Colonic mucosa (tissue), 4 donors: ENCODE results near the gene MAMSTR. TPM values are rescaled to one million over a fixed set of nuclear protein-coding genes. Genes with fewer than 3 reads are reported as not detected.
A peak's percentile ranks its signal among the peaks of the same experiment; 100 is the strongest.

ENCODE experiments used
- DNase-seq: peaks from one replicate; pipeline ENCODE4 v3.0.0-alpha.2; 2020
- H3K27ac ChIP-seq: fragments of 200-600 bp; one replicate; pipeline ENCODE4 v1.8.0; 2021
- H3K27me3 ChIP-seq: fragments of 200-600 bp; one replicate; pipeline ENCODE4 v1.8.0; 2021
- H3K36me3 ChIP-seq: fragments of 200-600 bp; one replicate; pipeline ENCODE4 v1.8.0; 2021
- H3K4me1 ChIP-seq: fragments of 200-600 bp; one replicate; pipeline ENCODE4 v1.8.0; 2021; ENCODE audit warnings: mild to moderate bottlenecking
- H3K4me3 ChIP-seq: fragments of 200-600 bp; one replicate; pipeline ENCODE4 v1.8.0; 2021
- H3K9ac ChIP-seq, 2 donors: one replicate each; pipeline ENCODE4 v1.7.0; 2013; ENCODE audit warnings: control low read depth in 2 of 2, low read depth in 2 of 2, low read length in 2 of 2
- H3K9me3 ChIP-seq: fragments of 200-600 bp; one replicate; pipeline ENCODE4 v1.8.0; 2021
- intact Hi-C: fragments of 100-400 bp; cut with DNase I; formaldehyde crosslinking; loops from one replicate; pipeline ENCODE4 v1.14.1; 2022
- total RNA-seq, 2 donors: library from RNA; stranded (reverse); fragmentation: NEBNext Ultra II Directional in 1 of 2; extraction: Animal tissue kit (Norgen Biotek cat#: 25700) in 1 of 2; gene quantifications; one replicate each; pipeline ENCODE4 v1.2.1, GENCODE V29; 2021
- TF ChIP-seq, protein P1 (sequence below): fragments of 200-600 bp; IDR thresholded peaks from one replicate; pipeline ENCODE4 v1.8.0; 2022; ENCODE audit warnings: antibody characterized with exemption, mild to moderate bottlenecking
- donor health status: healthy.
- donor health status: DM: no; HTN: no; CAD: no.
- donor health status: DM: no; HTN: no; CAD: no.

The MAMSTR gene
- total RNA-seq, 2 donors from 2014 or later: 0.35 to 1.2 TPM

DNA sequence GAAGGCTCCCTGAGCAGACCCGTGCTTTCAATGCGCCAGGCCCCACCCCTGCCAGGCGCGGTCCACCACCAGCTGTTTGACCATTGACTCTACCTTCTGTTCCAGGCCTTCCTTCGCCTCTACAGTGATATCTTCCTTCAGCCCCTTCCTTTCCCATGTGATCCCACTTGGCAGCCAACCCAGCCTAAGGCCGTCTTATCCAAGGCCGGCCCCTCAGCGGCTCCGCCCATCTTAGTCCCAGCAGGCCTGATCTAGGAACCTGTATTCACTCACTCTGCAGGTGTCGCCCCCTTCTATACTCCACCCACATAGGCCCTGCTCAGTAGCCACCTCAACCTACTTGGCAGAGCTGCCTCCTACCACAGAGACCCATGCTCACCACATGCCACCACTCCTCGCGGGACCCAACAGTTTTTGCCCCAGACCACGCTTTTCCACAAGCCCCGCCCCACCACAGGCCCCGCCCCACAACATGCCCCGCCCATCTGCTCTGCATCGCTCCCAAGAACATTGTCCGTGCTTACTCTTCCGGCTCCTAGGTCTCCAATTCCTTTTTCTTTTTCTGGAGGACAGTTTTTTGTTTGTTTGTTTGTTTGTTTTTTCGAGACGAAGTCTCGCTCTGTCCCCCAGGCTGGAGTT, 18.0 kb upstream of the MAMSTR start:
- H3K36me3 ChIP-seq: no peaks in the 10 kb centered on the region
- no peak overlapping the region for H3K4me3 ChIP-seq
- TF ChIP-seq, protein P1, sequence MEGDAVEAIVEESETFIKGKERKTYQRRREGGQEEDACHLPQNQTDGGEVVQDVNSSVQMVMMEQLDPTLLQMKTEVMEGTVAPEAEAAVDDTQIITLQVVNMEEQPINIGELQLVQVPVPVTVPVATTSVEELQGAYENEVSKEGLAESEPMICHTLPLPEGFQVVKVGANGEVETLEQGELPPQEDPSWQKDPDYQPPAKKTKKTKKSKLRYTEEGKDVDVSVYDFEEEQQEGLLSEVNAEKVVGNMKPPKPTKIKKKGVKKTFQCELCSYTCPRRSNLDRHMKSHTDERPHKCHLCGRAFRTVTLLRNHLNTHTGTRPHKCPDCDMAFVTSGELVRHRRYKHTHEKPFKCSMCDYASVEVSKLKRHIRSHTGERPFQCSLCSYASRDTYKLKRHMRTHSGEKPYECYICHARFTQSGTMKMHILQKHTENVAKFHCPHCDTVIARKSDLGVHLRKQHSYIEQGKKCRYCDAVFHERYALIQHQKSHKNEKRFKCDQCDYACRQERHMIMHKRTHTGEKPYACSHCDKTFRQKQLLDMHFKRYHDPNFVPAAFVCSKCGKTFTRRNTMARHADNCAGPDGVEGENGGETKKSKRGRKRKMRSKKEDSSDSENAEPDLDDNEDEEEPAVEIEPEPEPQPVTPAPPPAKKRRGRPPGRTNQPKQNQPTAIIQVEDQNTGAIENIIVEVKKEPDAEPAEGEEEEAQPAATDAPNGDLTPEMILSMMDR: no peak
- no peak for DNase-seq
- H3K27me3 ChIP-seq: peaks cover 5% of the 10 kb centered on the region
- H3K9me3 ChIP-seq: no peaks in the 10 kb centered on the region
- H3K9ac ChIP-seq: no peak overlapping the region
- no peaks in the 10 kb centered on the region for H3K4me1 ChIP-seq
- H3K27ac ChIP-seq: no peak overlapping the region
- intact Hi-C loops: loop anchor here (5.0 kb wide), 2 partner anchors 60 to 90 kb away; partner anchors contain the start of gene CA11

DNA sequence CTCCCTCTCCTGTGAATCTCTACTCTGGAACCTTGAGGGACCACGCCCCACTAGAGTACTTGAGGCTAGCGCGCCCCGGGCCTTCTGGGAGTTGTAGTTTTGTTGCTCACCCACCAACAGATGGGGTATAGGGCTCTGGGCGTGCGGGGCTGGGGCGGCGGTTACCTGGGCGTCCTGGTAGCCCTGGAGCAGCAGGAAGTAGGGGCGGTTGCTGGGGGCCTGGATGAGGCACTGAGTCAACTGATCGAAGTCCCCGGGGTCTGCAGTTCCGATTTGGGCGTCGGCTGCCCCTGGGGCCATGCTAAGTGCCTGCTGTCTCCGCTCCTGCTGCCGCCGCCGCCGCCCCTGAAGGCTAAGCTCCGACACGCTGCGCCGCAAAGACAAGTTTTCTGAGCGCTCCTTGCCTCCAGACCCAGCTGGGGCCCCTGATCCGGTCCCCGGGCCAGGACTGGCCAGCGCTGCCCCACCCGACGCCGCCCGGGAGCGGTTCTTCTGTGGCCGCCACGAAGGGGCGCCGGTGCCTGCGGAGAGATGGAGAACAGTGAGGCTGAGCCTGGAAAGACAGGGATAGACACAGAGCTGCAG, 15.6 kb upstream of the MAMSTR start:
- DNase-seq: no peak
- Histone ChIP-seq H3K9me3 (no peaks in the 10 kb centered on the region), H3K27ac (no peak overlapping the region), H3K27me3 (peaks cover 4% of the 10 kb centered on the region), H3K4me3 (no peak overlapping the region), H3K9ac (peak overlapping the region in 1 of 2 donors; percentile 50), H3K4me1 (no peaks in the 10 kb centered on the region), H3K36me3 (no peaks in the 10 kb centered on the region)
- intact Hi-C loops: loop anchor here (5.0 kb wide), 2 partner anchors 58 to 88 kb away; partner anchors contain the start of gene CA11
- TF ChIP-seq, protein P1: no peak

GRCh38 chr19:48734625-48735024, 15.1 kb upstream of the MAMSTR start:
- Histone ChIP-seq H3K36me3 (no peaks in the 10 kb centered on the region), H3K27ac (no peak overlapping the region), H3K4me1 (no peaks in the 10 kb centered on the region), H3K9me3 (no peaks in the 10 kb centered on the region), H3K9ac (no peak overlapping the region), H3K27me3 (no peaks in the 10 kb centered on the region), H3K4me3 (no peak overlapping the region)
- TF ChIP-seq, protein P1: no peak
- no peak for DNase-seq
- intact Hi-C loops: loop anchor here (5.0 kb wide), 2 partner anchors 57 to 87 kb away; partner anchors contain the start of gene CA11

GRCh38 chr19:48731452-48731851, 11.9 kb upstream of the MAMSTR start:
- Histone ChIP-seq H3K9ac (no peak overlapping the region), H3K9me3 (no peaks in the 10 kb centered on the region), H3K36me3 (no peaks in the 10 kb centered on the region), H3K4me3 (no peak overlapping the region), H3K27ac (no peak overlapping the region), H3K27me3 (no peaks in the 10 kb centered on the region), H3K4me1 (no peaks in the 10 kb centered on the region)
- no peak for DNase-seq
- intact Hi-C loops: no loop called here
- TF ChIP-seq, protein P1: no peak

DNA sequence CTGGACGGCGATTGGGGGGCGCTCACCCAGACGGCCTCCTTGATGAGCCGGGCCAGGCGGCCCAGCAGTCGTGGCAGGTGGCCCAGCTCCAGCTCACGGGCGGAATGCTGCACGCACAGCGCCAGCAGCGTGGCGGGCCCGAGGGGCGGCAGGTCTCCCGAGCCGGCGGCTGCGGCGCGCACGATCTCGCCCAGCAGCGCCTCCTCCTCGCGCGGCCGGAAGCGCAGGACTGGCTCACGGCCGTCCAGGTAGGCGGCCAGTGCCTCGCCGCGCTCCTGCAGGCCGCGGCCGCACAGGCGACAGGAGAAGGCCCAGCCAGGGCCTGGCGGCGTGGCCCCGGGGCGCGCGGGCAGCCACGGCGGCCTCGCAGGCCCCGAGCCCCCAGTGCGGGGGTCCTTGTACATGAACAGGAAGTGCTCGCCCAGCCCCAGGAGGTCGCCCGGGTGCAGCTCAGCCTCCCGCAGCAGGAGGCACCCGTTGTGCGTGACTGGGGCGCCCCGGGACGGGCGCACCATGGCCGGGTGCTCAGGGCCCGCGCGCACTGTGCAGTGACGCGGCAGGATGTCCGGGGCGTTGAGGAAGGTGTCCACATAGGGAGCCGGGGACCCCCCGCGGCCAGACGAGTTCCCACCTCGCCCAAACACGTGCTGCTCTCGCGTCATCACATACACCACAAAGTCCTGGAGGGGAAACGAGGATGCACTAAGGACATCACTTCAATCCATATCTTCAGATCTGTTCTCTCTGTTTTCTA, 9.6 kb upstream of the MAMSTR start:
- intact Hi-C loops: no loop called here
- no peaks in the 10 kb centered on the region for H3K36me3 ChIP-seq
- no peaks in the 10 kb centered on the region for H3K27me3 ChIP-seq
- H3K4me3 ChIP-seq: no peak overlapping the region
- TF ChIP-seq, protein P1: no peak
- H3K9ac ChIP-seq: no peak overlapping the region
- H3K27ac ChIP-seq: no peak overlapping the region
- no peak for DNase-seq
- no peaks in the 10 kb centered on the region for H3K4me1 ChIP-seq
- no peaks in the 10 kb centered on the region for H3K9me3 ChIP-seq
